Mesodermal cell (in vitro differentiated cells): Measurements from ENCODE around the gene NBAS.

Experiments used
- H3K27ac ChIP-seq: 2 replicates; pipeline ENCODE4 v1.7.0; 2013; ENCODE audit warnings: mild to moderate bottlenecking, low read depth, low read length, moderate library complexity; ENCODE audit not compliant: severe bottlenecking
- H3K36me3 ChIP-seq: 2 replicates; pipeline ENCODE4 v1.7.1; 2013; ENCODE audit warnings: mild to moderate bottlenecking, low read length, moderate library complexity; ENCODE audit not compliant: control insufficient read depth, insufficient read depth
- H3K4me1 ChIP-seq: one replicate; pipeline ENCODE4 v1.7.1; 2013; ENCODE audit warnings: mild to moderate bottlenecking, low read length; ENCODE audit not compliant: insufficient read depth, control insufficient read depth, poor library complexity, severe bottlenecking
- H3K4me3 ChIP-seq: 2 replicates; pipeline ENCODE4 v1.7.0; 2013; ENCODE audit warnings: low read length, control low read depth, mild to moderate bottlenecking; ENCODE audit not compliant: insufficient read depth, poor library complexity, severe bottlenecking; ENCODE audit errors: extremely low read depth
- H3K9me3 ChIP-seq: 2 replicates; pipeline ENCODE4 v1.7.1; 2013; ENCODE audit warnings: mild to moderate bottlenecking, low read length, moderate library complexity; ENCODE audit not compliant: control insufficient read depth
- WGBS, 2 experiments: methylation state at CpG; one replicate each; pipeline ENCODE4 v1.1.5; 2013; ENCODE audit warnings: missing lambda C conversion rate in 2 of 2; ENCODE audit not compliant: insufficient coverage in 2 of 2; 5-methylcytosine and 5-hydroxymethylcytosine counted together

The NBAS gene

DNA sequence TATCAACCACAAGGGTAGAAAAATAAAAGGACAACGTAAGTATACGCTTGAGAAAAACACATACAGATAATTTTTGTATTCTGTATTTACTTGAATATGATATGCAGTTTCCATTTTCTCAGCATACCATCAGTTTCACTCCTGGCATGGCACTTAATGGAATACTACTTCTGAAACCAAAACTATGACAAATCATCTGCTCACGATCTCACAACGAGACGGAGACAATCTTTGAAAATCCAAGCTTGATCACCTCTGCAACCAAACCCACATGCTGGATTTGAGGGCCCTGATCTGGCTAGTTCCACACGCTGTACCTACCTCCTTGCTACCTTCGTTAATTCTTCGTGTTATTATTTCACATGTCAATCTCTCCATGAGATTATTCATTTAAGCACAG is 387.6 kb downstream of the NBAS start:
- H3K9me3 ChIP-seq = no peaks in the 10 kb centered on the region
- H3K4me1 ChIP-seq = peaks cover 30% of the 10 kb centered on the region
- no peak overlapping the region for H3K4me3 ChIP-seq
- no peak overlapping the region for H3K27ac ChIP-seq
- WGBS, 2 experiments = 88 to 95% methylated on average over 6 of the region's 8 CpGs
- H3K36me3 ChIP-seq = peaks cover 12% of the 10 kb centered on the region

DNA sequence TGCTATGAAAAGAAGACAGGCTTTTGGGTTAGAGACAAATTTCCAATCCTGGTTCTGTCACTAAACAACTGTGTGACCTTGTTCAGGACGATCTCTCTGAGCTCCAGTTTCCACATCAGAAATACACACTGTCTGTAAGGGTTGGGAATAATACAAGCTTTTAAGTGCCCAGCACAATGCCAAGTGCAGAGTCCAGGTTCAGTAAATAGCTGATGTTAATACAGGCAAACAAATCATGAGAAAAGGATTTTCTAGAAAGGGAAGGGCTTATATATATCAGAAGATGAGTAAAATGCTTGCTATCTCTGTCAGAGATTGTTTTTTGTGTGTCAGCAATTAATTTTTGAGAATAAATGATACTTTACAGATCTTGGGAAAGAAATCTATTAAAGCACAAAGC is 388.3 kb downstream of the NBAS start:
- no CpG with 5 or more reads among the region's 1 CpG for WGBS, 2 experiments
- Histone ChIP-seq H3K9me3 (no peaks in the 10 kb centered on the region), H3K36me3 (peaks cover 15% of the 10 kb centered on the region), H3K4me1 (peaks cover 30% of the 10 kb centered on the region), H3K27ac (no peak overlapping the region), H3K4me3 (no peak overlapping the region)

DNA sequence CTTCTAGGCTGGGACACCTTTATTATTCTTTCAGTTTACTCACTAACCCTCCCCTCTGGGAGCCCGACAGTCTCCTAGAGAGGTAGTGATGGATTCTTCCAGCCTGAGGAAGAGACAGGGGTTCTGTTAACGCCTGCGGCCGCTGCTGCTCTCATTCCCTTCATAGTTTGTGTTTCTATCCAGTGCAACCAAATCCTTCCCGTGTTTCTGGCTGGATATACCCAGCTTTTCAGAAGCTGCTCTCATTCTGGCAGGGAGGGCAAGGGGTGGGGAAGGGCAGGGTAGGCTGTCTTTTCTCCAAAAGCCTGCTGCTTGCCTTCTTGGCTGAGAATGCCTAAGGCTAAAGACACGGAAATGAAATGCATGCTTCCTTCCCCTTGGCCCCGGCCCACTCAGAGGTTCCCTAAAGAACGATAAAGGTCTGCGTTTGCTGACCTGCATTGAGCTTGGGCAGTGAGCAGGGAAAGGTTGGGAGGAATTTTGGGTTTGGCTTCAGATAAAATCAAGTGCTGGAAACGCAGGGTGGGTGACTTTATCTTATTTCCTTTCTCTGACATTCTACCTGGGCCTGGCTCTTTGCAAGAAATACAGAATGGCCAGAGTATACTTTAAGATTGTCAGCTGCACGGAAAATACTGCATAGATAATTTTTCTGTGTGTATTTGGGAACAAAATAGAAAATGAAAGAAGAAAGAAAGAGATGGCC is 390.9 kb downstream of the NBAS start:
- H3K27ac ChIP-seq = peak overlapping the region; percentile 98
- H3K36me3 ChIP-seq = peaks cover 15% of the 10 kb centered on the region
- peaks cover 32% of the 10 kb centered on the region for H3K4me1 ChIP-seq
- H3K4me3 ChIP-seq = no peak overlapping the region
- no peaks in the 10 kb centered on the region for H3K9me3 ChIP-seq
- 41 to 58% methylated on average over 5 to 6 of the region's 11 CpGs for WGBS, 2 experiments

DNA sequence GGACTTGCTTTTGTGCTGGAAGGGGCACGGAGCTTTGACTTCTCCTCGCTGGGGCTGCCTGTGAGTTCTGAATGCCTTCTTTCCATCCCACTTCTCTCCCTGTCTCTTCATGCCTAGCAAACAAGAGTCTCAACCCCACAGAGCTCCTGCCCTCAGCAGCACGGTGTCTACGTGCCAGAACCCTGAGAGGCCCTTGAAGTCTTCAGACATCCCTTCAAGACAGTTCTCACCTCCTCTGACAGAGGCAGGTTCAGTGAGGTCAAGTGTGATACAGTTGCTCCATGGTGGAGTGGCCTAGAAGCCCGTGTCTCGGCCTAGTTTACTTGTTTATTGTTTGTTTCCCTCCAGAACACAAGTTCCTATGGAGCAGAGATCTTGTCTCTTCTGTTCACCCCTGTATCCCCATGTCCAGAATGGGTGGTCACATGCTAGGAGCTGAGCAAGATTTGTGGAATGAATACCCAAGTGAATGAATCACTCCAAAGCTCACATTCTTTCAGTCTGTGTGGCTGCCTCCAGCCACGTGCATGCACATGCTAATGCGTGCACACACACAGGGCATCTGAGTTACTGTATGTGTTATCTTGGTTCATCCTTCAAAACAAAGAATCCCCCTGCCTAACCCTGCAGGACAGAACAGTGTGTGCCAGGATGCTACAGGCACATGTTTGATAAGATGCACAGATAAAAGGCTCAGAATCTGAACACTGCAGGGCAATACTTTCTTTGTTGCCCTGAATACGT is 391.6 kb downstream of the NBAS start:
- WGBS, 2 experiments = 64 to 96% methylated on average over 2 to 4 of the region's 9 CpGs
- no peak overlapping the region for H3K4me3 ChIP-seq
- H3K9me3 ChIP-seq = no peaks in the 10 kb centered on the region
- peaks cover 39% of the 10 kb centered on the region for H3K4me1 ChIP-seq
- peak overlapping the region; percentile 98 for H3K27ac ChIP-seq
- H3K36me3 ChIP-seq = peaks cover 15% of the 10 kb centered on the region

DNA sequence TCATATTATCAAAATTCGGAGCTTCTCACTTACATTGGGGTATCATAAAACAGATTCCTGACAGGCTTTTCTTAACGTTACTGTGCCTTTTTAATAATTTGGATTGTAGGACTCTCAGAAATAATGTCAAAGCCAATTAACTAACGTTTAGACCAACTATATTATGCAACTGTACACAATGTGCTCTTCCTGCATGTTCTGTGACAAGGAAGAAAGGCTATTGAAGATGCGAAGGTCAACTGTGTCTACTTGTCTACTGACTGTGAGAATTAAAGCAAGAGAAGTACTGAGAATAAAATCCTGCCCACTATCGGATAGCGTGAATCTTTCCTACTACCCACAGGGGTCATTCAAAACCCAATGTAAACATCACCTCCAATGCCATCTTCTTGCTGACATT is 393.0 kb downstream of the NBAS start:
- WGBS, 2 experiments = 100% methylated on average over 2 of the region's 6 CpGs; no CpG with 5 or more reads in 1 of the 2 experiments

DNA sequence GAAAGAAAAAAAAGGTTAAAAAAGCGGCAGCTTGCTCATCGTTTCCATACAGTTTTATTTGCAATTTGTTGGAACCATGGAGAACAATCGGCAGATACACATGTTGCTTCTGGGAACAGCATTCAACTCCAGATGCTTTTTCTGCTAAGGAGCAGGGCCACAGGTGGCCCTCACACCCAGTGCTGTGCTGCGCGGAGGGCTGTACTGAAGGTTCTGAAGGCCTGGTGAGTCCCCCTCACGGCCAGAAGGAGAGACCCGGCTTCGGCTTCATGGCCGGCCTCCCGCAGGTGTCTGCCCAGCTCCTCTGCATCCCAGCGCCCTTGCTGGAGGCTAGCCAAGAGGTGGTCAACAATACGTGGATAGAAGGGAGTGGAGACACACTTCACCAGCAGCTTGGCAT is 394.3 kb downstream of the NBAS start:
- no peak overlapping the region for H3K27ac ChIP-seq
- H3K9me3 ChIP-seq = no peaks in the 10 kb centered on the region
- no peak overlapping the region for H3K4me3 ChIP-seq
- peaks cover 52% of the 10 kb centered on the region for H3K4me1 ChIP-seq
- H3K36me3 ChIP-seq = peaks cover 15% of the 10 kb centered on the region
- WGBS, 2 experiments = 93 to 98% methylated on average over 8 to 11 of the region's 12 CpGs

More for the DNA sequence above, 393.0 kb downstream of the NBAS start:
- Histone ChIP-seq H3K27ac (no peak overlapping the region), H3K36me3 (peaks cover 15% of the 10 kb centered on the region), H3K9me3 (no peaks in the 10 kb centered on the region), H3K4me3 (no peak overlapping the region), H3K4me1 (peaks cover 49% of the 10 kb centered on the region)

DNA sequence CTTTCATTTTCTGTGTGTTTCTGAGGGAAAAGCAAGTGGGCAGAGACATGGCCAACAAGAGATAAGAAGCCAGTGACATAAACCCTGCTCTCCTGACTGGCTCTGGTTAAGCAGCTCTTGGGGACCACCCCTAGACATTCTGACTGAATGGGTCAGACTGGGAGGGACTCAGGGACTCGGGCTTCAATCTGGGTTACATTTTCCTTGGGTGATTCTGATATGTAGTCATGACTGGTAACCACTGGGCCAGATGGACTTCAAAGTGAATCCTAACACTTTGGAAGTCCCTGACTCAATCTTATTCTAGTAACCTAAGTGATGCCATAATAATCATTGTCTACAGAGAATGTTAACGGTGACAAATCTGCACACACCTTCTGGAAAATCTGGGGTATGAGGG is 397.8 kb downstream of the NBAS start:
- Histone ChIP-seq H3K4me3 (no peak overlapping the region), H3K27ac (no peak overlapping the region), H3K4me1 (peaks cover 31% of the 10 kb centered on the region), H3K9me3 (no peaks in the 10 kb centered on the region), H3K36me3 (peaks cover 14% of the 10 kb centered on the region)
- 60 to 100% methylated on average over 1 of the region's 2 CpGs for WGBS, 2 experiments

DNA sequence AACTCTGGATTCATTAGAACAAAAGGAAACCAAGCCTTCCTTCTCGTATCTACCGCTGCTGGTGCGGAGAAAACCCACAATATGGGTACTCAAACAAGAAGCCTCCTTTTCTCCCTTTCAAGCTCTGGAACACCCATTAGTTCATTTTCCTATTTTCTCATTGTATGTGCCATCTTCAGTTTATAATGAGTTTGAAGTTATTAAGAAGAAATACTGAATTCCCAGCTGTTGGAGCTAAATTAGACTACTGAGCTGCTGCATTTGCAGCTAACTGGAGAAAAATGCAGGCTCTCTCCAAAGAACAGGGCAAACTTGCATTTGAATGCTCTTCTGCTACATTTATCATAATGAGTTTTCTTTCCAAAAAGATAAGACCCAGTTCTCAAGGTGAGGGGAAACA is 398.5 kb downstream of the NBAS start:
- Histone ChIP-seq H3K4me3 (no peak overlapping the region), H3K4me1 (peaks cover 31% of the 10 kb centered on the region), H3K36me3 (peaks cover 11% of the 10 kb centered on the region), H3K27ac (no peak overlapping the region), H3K9me3 (no peaks in the 10 kb centered on the region)
- 83 to 87% methylated on average over 2 to 3 of the region's 3 CpGs for WGBS, 2 experiments

DNA sequence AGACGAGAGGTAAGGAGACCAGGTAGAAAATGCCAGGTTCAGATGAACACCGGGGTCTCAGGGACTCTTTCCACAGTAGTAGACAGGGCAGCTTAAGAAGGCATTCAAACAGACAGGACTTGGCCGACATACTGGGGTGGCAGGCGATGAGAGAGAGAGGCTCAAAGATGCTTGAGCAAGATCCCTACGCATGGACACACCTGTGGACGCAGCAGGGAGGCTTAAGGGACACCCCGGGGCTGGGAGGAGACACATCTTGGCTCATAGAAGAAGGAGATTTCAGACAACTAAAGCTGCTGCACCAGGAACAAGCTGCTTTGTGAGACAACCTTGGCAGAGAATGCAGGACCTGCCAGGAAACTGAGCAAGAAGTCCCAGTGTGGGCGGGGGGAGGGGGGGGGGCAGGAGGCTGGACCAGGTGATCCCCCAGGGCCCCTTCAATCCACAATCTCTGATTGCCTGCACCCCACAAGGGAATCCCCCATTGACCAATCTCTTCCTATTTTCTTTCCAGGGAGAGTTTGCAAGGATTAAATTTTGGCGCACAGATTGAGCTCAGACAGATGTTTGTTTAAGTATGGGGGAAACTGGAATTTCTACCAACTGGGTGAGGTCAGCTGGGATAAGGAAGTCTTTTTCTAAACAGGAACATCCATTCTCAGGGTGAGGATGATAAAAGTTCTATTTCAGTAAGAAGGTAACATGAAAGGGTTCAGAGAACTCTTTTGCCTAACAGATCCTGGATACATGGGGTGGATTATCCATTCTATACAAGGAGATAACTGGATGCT is 400.7 kb downstream of the NBAS start:
- H3K9me3 ChIP-seq = no peaks in the 10 kb centered on the region
- no peak overlapping the region for H3K4me3 ChIP-seq
- no peak overlapping the region for H3K27ac ChIP-seq
- WGBS, 2 experiments = 86 to 93% methylated on average over 7 of the region's 9 CpGs
- H3K4me1 ChIP-seq = peaks cover 31% of the 10 kb centered on the region
- H3K36me3 ChIP-seq = no peaks in the 10 kb centered on the region

DNA sequence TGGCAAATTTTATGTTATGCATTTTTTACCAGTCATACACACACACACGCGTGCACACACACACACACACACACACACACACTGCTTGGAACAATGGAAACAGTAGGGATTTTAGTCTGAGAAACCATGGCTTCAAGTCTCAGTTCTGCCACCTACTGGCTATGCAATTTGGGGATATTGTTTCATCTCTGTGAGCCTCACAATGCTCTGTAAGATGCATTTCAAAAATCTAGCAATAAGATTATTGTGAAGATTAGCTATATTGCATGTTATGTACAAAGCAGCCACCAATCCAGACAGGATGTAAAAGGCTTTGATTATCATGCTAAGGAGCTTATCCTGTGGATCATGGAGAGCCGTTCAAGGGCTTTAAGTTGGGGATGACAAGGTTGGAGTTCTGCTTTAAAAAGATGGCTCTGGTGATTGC is 401.4 kb downstream of the NBAS start:
- H3K9me3 ChIP-seq = no peaks in the 10 kb centered on the region
- peaks cover 26% of the 10 kb centered on the region for H3K4me1 ChIP-seq
- no peak overlapping the region for H3K4me3 ChIP-seq
- H3K27ac ChIP-seq = no peak overlapping the region
- 93 to 100% methylated on average over 1 of the region's 3 CpGs for WGBS, 2 experiments
- no peaks in the 10 kb centered on the region for H3K36me3 ChIP-seq
